Measurements from ENCODE around the gene ARHGEF28.

DNA sequence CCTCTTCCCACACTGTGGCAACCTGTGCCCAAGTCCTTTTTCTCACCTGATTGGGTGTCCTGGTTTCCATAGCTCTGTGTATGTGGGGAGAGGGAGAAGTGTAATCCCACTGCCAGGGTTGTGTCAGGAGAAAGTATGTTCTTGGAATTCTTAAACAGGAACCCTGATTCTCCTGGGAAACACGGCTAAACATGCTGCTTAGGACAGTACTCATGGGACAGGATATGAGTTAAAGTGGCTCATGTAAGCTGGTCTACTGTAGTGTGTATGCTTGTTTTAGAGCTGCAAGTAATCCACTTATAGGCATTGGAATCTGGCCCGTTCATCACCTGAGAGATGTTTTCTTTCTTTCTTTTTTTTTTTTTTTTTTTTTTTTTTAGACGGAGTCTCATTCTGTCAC is 23.9 kb downstream of the ARHGEF28 start:
- TF ChIP-seq, protein P1, sequence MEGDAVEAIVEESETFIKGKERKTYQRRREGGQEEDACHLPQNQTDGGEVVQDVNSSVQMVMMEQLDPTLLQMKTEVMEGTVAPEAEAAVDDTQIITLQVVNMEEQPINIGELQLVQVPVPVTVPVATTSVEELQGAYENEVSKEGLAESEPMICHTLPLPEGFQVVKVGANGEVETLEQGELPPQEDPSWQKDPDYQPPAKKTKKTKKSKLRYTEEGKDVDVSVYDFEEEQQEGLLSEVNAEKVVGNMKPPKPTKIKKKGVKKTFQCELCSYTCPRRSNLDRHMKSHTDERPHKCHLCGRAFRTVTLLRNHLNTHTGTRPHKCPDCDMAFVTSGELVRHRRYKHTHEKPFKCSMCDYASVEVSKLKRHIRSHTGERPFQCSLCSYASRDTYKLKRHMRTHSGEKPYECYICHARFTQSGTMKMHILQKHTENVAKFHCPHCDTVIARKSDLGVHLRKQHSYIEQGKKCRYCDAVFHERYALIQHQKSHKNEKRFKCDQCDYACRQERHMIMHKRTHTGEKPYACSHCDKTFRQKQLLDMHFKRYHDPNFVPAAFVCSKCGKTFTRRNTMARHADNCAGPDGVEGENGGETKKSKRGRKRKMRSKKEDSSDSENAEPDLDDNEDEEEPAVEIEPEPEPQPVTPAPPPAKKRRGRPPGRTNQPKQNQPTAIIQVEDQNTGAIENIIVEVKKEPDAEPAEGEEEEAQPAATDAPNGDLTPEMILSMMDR (IDR thresholded peaks at IDR 0.05): no peak
- TF ChIP-seq EZH2 (IDR thresholded peaks at IDR 0.05): no peak
